ENCODE measurements around the gene AARS2. TPM values are rescaled to one million over a fixed set of nuclear protein-coding genes. Genes with fewer than 3 reads are reported as not detected.
A peak's percentile ranks its signal among the peaks of the same experiment; 100 is the strongest.

Gene AARS2
- total RNA-seq, 1 experiment from 2014 or later, result 28.9 TPM

- TF ChIP-seq ZNF219 (CRISPR knock-in tag; IDR thresholded peaks at IDR 0.05; ENCODE audit: borderline replicate concordance) (no peak), RELA (CRISPR knock-in tag; IDR thresholded peaks at IDR 0.05; ENCODE audit: borderline replicate concordance) (no peak), ZNF425 (CRISPR knock-in tag; conservative IDR thresholded peaks at IDR 0.05) (no peak), TP53 (CRISPR knock-in tag; IDR thresholded peaks at IDR 0.05) (no peak), SP1 (CRISPR knock-in tag; conservative IDR thresholded peaks at IDR 0.05) (peak; percentile 70; the same call in 1 of the 2 replicates), RORB (CRISPR knock-in tag; IDR thresholded peaks at IDR 0.05) (no peak), MXD4 (CRISPR knock-in tag; IDR thresholded peaks at IDR 0.05; ENCODE audit: borderline replicate concordance) (no peak), ATF1 (CRISPR knock-in tag; IDR thresholded peaks at IDR 0.05) (no peak), ATF6 (CRISPR knock-in tag; IDR thresholded peaks at IDR 0.05) (no peak), TEAD4 (CRISPR knock-in tag; IDR thresholded peaks at IDR 0.05) (no peak), ZNF263 (CRISPR knock-in tag; IDR thresholded peaks at IDR 0.05; ENCODE audit: low read depth) (no peak), ZNF317 (CRISPR knock-in tag; IDR thresholded peaks at IDR 0.05; ENCODE audit: borderline replicate concordance, low read depth) (no peak), ETV6 (CRISPR knock-in tag; IDR thresholded peaks at IDR 0.05) (peak; percentile 68), ESRRA (CRISPR knock-in tag; IDR thresholded peaks at IDR 0.05; ENCODE audit: borderline replicate concordance) (no peak), GABPB1 (CRISPR knock-in tag; IDR thresholded peaks at IDR 0.05) (peak; percentile 38; the same call in 1 of the 2 replicates), SOX15 (CRISPR knock-in tag; IDR thresholded peaks at IDR 0.05) (no peak)
- TF ChIP-seq, protein P1, sequence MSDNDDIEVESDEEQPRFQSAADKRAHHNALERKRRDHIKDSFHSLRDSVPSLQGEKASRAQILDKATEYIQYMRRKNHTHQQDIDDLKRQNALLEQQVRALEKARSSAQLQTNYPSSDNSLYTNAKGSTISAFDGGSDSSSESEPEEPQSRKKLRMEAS (CRISPR knock-in tag; IDR thresholded peaks at IDR 0.05), result 0 out of 2 replicates have a peak, but pooled peaks have one; percentile 28
- TF ChIP-seq, protein P2, sequence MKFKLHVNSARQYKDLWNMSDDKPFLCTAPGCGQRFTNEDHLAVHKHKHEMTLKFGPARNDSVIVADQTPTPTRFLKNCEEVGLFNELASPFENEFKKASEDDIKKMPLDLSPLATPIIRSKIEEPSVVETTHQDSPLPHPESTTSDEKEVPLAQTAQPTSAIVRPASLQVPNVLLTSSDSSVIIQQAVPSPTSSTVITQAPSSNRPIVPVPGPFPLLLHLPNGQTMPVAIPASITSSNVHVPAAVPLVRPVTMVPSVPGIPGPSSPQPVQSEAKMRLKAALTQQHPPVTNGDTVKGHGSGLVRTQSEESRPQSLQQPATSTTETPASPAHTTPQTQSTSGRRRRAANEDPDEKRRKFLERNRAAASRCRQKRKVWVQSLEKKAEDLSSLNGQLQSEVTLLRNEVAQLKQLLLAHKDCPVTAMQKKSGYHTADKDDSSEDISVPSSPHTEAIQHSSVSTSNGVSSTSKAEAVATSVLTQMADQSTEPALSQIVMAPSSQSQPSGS (CRISPR knock-in tag; IDR thresholded peaks at IDR 0.05; ENCODE audit: borderline replicate concordance, low read depth), result no peak
- TF ChIP-seq, protein P3, sequence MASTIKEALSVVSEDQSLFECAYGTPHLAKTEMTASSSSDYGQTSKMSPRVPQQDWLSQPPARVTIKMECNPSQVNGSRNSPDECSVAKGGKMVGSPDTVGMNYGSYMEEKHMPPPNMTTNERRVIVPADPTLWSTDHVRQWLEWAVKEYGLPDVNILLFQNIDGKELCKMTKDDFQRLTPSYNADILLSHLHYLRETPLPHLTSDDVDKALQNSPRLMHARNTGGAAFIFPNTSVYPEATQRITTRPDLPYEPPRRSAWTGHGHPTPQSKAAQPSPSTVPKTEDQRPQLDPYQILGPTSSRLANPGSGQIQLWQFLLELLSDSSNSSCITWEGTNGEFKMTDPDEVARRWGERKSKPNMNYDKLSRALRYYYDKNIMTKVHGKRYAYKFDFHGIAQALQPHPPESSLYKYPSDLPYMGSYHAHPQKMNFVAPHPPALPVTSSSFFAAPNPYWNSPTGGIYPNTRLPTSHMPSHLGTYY (CRISPR knock-in tag; IDR thresholded peaks at IDR 0.05), result no peak
- TF ChIP-seq, protein P4, sequence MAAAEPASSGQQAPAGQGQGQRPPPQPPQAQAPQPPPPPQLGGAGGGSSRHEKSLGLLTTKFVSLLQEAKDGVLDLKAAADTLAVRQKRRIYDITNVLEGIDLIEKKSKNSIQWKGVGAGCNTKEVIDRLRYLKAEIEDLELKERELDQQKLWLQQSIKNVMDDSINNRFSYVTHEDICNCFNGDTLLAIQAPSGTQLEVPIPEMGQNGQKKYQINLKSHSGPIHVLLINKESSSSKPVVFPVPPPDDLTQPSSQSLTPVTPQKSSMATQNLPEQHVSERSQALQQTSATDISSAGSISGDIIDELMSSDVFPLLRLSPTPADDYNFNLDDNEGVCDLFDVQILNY (CRISPR knock-in tag; IDR thresholded peaks at IDR 0.05), result no peak
- TF ChIP-seq, protein P5, sequence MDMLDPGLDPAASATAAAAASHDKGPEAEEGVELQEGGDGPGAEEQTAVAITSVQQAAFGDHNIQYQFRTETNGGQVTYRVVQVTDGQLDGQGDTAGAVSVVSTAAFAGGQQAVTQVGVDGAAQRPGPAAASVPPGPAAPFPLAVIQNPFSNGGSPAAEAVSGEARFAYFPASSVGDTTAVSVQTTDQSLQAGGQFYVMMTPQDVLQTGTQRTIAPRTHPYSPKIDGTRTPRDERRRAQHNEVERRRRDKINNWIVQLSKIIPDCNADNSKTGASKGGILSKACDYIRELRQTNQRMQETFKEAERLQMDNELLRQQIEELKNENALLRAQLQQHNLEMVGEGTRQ (CRISPR knock-in tag; IDR thresholded peaks at IDR 0.05), result no peak
Observed at GRCh38 chr6:44265007-44265721, 48.0 kb downstream of the AARS2 start, which contains the start of gene NFKBIE (continued).
